ENCODE measurements around the gene CDKN2B-AS1. TPM values are rescaled to one million over a fixed set of nuclear protein-coding genes. Genes with fewer than 3 reads are reported as not detected.

The CDKN2B-AS1 gene
- total and polyA plus RNA-seq, 8 donors, result 0.24 to 0.92 (median 0.55) TPM; not detected in 3

- no peak for FAIRE-seq
- TF ChIP-seq CTCF (IDR thresholded peaks at IDR 0.05), result no peak
Measured at GRCh38 chr9:22036866-22037626, 42.5 kb downstream of the CDKN2B-AS1 start.

GRCh38 chr9:22037954-22038690 lies 43.5 kb downstream of the CDKN2B-AS1 start:
- Histone ChIP-seq H3K4me3 (no peak overlapping the region), H3K27ac (no peak overlapping the region), H3K36me3 (no peaks in the 10 kb centered on the region), H3K4me1 (peaks cover 14 to 19% (median 17%) of the 10 kb centered on the region in 3 donors), H3K27me3 (no peaks in the 10 kb centered on the region), H3K9me3 (no peaks in the 10 kb centered on the region)
- intact Hi-C loops (cut with DNase I), result loop anchor here in 2 of 3 donors (10.0 kb wide), 1 partner anchor 223 kb away; no protein-coding TSS in a partner anchor
- TF ChIP-seq CTCF (IDR thresholded peaks at IDR 0.05), result peak in 3 of 4 donors; percentile 29 to 39 (median 38)
- ATAC-seq (peak; percentile 25 to 59 (median 50)), DNase-seq (no peak), FAIRE-seq (peak; percentile 95)
- WGBS, 2 donors, result 5 to 10% methylated on average over 2 of the region's 2 CpGs

More at GRCh38 chr9:22036866-22037626, 42.5 kb downstream of the CDKN2B-AS1 start:
- peaks cover 11 to 16% (median 13%) of the 10 kb centered on the region in 3 donors for H3K4me1 ChIP-seq
- H3K36me3 ChIP-seq, result no peaks in the 10 kb centered on the region
- WGBS, 2 donors, result 73 to 76% methylated on average over 4 of the region's 4 CpGs
- intact Hi-C loops (cut with DNase I), result loop anchor here in 2 of 3 donors (10.0 kb wide), 1 partner anchor 222 kb away; no protein-coding TSS in a partner anchor
- no peaks in the 10 kb centered on the region for H3K9me3 ChIP-seq
- H3K27ac ChIP-seq, result no peak overlapping the region
- DNase-seq (no peak), ATAC-seq (no peak)
- no peaks in the 10 kb centered on the region for H3K27me3 ChIP-seq
- H3K4me3 ChIP-seq, result no peak overlapping the region

- intact Hi-C loops (cut with DNase I), result loop anchor here in 2 of 3 donors (10.0 kb wide), 1 partner anchor 224 kb away; no protein-coding TSS in a partner anchor
- ATAC-seq (no peak), FAIRE-seq (no peak), DNase-seq (no peak)
- H3K4me3 ChIP-seq, result no peak overlapping the region
- H3K4me1 ChIP-seq, result peaks cover 14 to 19% (median 17%) of the 10 kb centered on the region in 3 donors
- H3K36me3 ChIP-seq, result no peaks in the 10 kb centered on the region
- H3K9me3 ChIP-seq, result no peaks in the 10 kb centered on the region
- no peak for TF ChIP-seq CTCF (IDR thresholded peaks at IDR 0.05)
- WGBS, 2 donors, result 46 to 57% methylated on average over 3 of the region's 3 CpGs
- no peaks in the 10 kb centered on the region for H3K27me3 ChIP-seq
- no peak overlapping the region for H3K27ac ChIP-seq
Measured at GRCh38 chr9:22039258-22039657, 44.7 kb downstream of the CDKN2B-AS1 start.

GRCh38 chr9:22040760-22041159 lies 46.2 kb downstream of the CDKN2B-AS1 start:
- Histone ChIP-seq H3K27me3 (no peaks in the 10 kb centered on the region), H3K4me1 (peaks cover 14 to 19% (median 17%) of the 10 kb centered on the region in 3 donors), H3K27ac (peak overlapping the region in 2 of 4 donors; percentile 9 to 48), H3K9me3 (no peaks in the 10 kb centered on the region), H3K36me3 (no peaks in the 10 kb centered on the region), H3K4me3 (no peak overlapping the region)
- no peak for TF ChIP-seq CTCF (IDR thresholded peaks at IDR 0.05)
- no peak for FAIRE-seq
- peak in 1 of 4 donors; percentile 8 for ATAC-seq
- intact Hi-C loops (cut with DNase I), result no loop called here
- WGBS, 2 donors, result 70 to 79% methylated on average over 1 of the region's 1 CpG
- no peak for DNase-seq
